Caki2 (cell line): Measurements from ENCODE around the gene URI1. TPM values are rescaled to one million over a fixed set of nuclear protein-coding genes. Genes with fewer than 3 reads are reported as not detected.
"Not testable (repeated sequence)": the region's sequence is repeated elsewhere in the genome, so short reads cannot be mapped to it uniquely, and the experiment has no call there.

ENCODE experiments used
- DNase-seq: peaks from one replicate; pipeline ENCODE4 v3.0.0-alpha.2; 2015; ENCODE audit warnings: low read depth
- in situ Hi-C: cut with HindIII; loops from 2 replicates; pipeline ENCODE4 v1.10.0; 2016; ENCODE audit warnings: low sequenced_read_pairs, low pct_unique_long_range_greater_than_20kb, mixed read lengths
- total RNA-seq: library from RNA; depleted of rRNA; stranded (reverse); fragments of >200 nt; shearing (Covaris generic); gene quantifications from 2 replicates; pipeline ENCODE4 v1.2.3, GENCODE V29; 2014; ENCODE audit warnings: low replicate concordance

URI1 gene
- total RNA-seq, 1 experiment from 2014 or later, result 68.7 TPM

DNA sequence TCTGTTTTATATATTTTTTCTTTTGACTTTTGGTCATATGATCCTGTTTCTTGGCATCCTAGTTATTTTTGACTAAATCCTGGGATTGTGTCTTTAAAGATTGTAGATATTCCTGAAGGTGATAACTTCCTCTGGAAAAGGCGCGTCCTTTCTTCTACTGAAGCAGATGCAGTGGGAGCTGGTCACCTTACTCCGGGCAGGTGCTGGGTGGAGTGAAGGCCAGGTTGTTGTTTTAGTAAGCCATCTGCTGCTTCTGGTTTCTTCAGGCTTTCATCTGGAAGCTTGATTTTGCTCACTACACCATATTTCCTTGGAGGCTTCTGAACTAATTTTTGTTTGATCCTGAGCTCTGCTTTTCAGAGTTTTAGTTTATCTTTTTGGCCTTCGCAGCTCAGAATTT is 21.5 kb downstream of the URI1 start:
- in situ Hi-C loops, result no loop called here
- DNase-seq, result no peak

DNA sequence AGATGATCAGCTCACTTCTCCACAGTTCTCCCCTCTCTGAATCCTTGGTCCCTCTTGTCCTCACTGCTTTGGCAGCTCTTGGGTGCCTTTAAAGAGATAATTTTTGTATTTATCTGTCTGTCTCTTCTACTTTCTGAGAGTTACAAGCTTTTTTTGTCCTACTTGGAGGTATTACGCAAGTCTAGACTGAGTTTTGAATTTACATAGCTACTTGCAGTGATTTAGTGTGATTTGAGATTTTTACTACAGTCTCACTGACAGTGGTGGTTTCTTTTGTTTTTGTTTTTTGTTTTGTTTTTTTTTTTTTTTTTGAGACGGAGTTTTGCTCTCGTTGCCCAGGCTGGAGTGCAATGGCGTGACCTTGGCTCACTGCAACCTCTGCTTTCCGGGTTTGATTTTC is 22.1 kb downstream of the URI1 start:
- in situ Hi-C loops, result no loop called here

GRCh38 chr19:29965492-29965891 is 23.5 kb downstream of the URI1 start:
- in situ Hi-C loops, result no loop called here

More for the DNA sequence above, 22.1 kb downstream of the URI1 start:
- no peak for DNase-seq

GRCh38 chr19:29966142-29966541 is 24.1 kb downstream of the URI1 start:
- in situ Hi-C loops, DNase-seq: not testable (repeated sequence)

More at GRCh38 chr19:29965492-29965891, 23.5 kb downstream of the URI1 start:
- DNase-seq, result no peak

DNA sequence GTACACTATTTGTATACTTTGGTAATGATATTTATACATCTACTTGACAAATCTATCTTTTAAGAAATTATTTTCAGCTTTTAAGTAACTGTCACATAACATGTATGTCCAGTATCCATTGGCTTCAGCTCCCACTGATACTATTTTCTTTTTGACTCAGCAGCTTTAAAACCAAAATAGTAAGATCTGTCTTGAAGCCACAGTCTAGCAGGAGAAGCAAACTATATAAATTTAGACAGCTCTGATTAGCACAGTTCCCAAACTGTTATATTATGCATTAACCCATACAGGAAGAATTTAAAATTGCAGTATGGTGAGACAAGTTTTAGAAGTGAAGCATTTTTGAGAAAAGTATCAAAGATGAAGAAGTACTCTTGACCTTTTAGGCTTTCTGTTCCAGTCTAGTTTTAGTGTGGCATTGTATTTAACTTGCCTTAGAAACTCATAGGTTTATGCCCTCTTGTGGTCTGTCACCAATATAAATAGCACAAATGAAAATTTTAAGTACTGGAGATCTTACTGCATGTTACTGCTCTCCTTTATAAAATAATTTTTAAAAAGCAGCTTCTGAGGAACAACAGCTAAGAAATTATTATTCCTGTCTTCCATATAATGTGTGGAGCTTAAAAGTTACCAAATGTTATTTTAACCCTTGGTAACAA is 24.7 kb downstream of the URI1 start:
- no peak for DNase-seq
- in situ Hi-C loops, result no loop called here

DNA sequence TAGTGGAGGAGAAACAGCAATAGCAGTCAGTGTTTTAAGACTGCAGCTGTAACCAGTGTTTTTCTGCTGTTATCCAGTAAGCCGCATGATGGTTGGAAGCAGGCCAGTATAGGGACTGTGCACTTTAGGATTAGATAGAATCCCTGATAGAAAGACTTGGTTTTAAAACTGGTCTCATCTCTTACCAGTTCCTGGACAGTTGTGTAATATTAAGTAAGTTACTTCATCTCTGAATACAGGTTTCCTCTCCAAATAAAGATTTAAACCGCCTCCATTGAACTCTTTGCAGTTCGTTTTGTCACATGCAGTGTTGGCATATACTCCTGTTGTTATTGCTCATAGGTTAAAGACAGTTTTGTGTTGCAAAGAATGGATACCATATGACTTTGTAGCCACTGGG is 25.6 kb downstream of the URI1 start:
- DNase-seq, result no peak
- in situ Hi-C loops, result no loop called here

DNA sequence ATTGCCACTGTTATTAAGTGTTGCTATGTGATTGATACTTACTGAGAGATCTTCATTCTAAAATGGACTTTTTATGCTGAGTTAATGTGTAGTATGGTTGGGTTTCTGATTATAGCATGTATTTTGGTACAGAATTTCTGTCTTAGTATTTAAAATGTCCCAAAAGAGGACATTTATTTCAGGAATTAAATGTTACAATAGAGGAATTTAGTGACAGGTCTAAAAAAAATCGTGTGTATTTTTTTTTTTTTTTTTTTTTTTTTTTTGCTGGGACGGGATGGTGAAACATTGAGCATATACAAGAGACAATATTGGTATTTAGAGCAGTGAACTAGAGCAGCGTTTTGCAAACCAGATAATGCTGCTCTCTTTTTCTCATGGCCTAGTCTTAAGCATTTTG is 27.9 kb downstream of the URI1 start:
- DNase-seq, result no peak
- in situ Hi-C loops, result no loop called here

- in situ Hi-C loops, result no loop called here
- no peak for DNase-seq
Measured at GRCh38 chr19:29971002-29971401, 29.0 kb downstream of the URI1 start.

DNA sequence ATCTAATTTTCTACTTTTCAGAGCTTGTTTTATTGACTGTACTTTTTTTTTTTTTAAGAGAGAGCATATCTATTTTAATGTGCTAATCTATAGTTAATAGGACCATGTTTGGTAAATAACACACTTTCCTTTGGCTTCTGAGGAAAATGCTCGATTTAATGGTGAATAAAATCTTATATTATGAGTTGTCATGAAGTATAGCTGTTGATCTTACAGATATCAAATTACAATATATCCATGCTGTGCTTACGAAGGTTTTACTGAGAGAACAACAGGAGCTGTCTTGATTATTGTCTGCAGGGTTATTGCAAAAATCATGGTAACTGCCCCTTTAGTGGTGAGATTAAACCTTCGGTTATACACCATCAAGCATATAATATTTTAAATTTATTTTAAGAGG is 29.6 kb downstream of the URI1 start:
- DNase-seq, result no peak
- in situ Hi-C loops, result no loop called here

DNA sequence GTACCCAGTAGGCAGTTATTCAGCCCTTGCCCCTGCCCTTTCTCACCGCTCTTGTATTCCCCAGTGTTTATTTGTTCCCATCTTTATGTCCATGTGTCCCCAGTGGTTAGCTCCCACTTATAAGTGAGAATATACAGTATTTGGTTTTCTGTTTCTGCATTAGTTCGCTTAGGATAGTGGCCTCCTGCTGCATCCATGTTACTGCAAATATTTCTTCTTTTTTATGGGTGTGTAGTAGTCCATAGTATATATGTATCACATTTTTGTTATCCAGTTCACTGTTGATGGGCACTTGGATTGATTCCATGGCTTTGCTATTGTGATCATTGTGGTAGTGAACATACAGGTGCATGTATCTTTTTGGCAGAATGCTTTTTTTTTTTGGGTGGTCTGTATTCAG is 32.7 kb downstream of the URI1 start:
- in situ Hi-C loops, result no loop called here

GRCh38 chr19:29976151-29976943 is 34.3 kb downstream of the URI1 start:
- in situ Hi-C loops, result no loop called here
- no peak for DNase-seq

More for the DNA sequence above, 32.7 kb downstream of the URI1 start:
- no peak for DNase-seq

DNA sequence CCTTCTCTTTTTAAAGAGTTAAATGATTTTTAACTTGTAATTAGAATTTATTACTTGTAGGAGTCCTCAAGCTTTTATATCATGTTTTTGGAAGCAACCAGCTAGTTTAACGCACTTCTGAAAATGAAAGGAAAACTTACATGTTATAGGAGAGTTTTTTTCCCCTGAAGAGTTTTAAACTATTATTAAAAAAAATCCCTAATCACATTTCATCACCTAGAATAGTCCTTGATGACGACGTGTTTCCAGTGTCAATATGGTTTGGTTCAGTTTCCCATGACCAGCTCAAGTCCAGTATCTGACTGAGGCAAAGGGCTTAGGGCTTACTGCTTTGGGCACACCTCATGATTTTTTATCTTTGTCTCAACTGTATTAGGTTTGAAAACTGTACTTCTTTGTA is 36.0 kb downstream of the URI1 start:
- no peak for DNase-seq
- in situ Hi-C loops, result no loop called here

- in situ Hi-C loops, result no loop called here
- no peak for DNase-seq
Measured at GRCh38 chr19:29983568-29983967, 41.5 kb downstream of the URI1 start.

GRCh38 chr19:29985196-29985595 is 43.2 kb downstream of the URI1 start:
- no peak for DNase-seq
- in situ Hi-C loops, result no loop called here

GRCh38 chr19:29988351-29988750 is 46.3 kb downstream of the URI1 start:
- no peak for DNase-seq
- in situ Hi-C loops, result no loop called here

DNA sequence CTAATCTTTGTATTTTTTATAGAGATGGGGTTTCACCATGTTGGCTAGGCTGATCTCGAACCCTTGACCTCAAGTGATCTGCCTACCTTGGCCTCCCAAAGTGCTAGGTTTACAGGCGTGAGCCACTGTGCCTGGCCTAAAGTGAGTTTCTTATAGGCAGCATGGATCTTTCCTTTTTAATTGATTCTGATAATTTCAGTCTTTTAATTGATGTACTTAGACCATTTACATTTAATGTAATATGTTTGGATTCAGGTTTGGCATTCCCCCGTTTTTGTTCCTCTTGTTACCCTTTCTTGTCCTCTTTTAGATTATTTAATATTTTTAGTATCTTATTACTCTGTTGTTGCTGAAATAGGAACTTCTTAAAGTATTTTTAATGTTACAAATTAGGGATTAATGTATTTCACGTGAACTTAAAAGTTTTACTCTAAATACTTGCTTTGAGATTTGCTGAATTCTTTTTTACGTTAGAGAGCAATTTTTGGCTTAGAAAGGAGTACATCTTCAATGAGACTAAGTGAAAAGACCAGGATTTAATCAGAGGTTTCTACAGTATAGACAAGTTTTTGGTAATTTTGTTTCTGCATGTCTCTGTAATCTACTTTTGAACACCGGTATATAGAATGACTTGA is 50.3 kb downstream of the URI1 start:
- in situ Hi-C loops, result no loop called here
- DNase-seq, result no peak

- DNase-seq, result no peak
- in situ Hi-C loops, result no loop called here
Measured at GRCh38 chr19:29999490-29999889, 57.5 kb downstream of the URI1 start.

DNA sequence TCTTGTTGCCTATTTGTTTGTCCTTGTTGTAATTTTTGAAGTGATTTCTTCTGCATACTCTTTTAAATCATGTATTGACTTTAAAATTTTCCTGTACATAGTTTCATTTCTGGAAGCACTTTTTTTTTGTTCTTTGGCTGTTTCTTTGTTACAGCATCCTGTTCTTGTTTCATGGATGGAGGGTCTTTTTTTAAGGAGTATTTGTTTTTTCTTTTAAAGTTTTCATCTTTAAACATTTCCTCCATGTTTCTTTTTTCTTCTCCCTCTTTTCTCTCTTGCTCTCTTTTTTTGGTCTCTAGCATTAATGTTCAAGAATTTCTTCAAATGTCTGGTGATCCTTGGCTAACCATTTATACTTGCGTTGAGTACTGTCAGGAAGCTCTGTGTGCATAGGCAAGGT is 58.8 kb downstream of the URI1 start:
- in situ Hi-C loops, result no loop called here
- no peak for DNase-seq

DNA sequence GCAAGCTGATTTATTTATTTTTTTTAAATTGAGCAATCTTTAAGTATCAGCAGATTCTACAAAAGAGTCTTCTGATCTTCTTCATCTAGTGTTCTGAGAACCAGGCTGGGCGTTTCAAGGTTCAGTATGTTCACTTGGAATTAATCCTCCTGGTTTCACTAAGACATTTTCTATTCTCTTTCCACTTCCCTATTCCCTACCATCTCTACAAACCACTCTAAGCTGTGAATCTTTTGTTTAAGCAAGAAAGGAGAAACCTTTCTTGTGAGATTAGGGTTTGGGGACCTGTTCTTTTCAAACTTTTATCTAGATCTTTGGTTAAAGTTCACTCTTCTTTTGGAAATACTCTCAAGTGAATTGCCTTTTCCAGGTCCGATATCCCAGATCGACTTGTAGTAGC is 59.3 kb downstream of the URI1 start:
- in situ Hi-C loops, result no loop called here
- no peak for DNase-seq
